OCI-LY3 (cell line): ENCODE results near the gene TMCC1.

Source experiments
- CTCF ChIP-seq: fragments of 200-600, 300-600 bp; sonication (generic); IDR thresholded peaks from 2 replicates; pipeline ENCODE4 v1.5.1; 2014; ENCODE audit warnings: antibody characterized with exemption, low read length, low read depth
- EZH2phosphoT487 ChIP-seq: fragments of 200-600 bp; shearing (Covaris generic); IDR thresholded peaks from 2 replicates; pipeline ENCODE4 v1.6.1; 2018; ENCODE audit warnings: antibody characterized with exemption, mixed run types, low read depth

GRCh38 chr3:129607391-129608068 lies 286.0 kb downstream of the TMCC1 start:
- TF ChIP-seq CTCF (no peak), EZH2phosphoT487 (no peak)
